GM19372 (cell line): ENCODE results near the gene HLA-DPA1.
"Not testable (repeated sequence)": the region's sequence is repeated elsewhere in the genome, so short reads cannot be mapped to it uniquely, and the experiment has no call there.

Experiments
- ATAC-seq: cut with Tn5 transposase; IDR thresholded peaks from one replicate; pipeline ENCODE4 v1.9.1; 2021; ENCODE audit warnings: mild to moderate bottlenecking, low read depth, moderate library complexity; ENCODE audit not compliant: unreplicated experiment

HLA-DPA1 gene

DNA sequence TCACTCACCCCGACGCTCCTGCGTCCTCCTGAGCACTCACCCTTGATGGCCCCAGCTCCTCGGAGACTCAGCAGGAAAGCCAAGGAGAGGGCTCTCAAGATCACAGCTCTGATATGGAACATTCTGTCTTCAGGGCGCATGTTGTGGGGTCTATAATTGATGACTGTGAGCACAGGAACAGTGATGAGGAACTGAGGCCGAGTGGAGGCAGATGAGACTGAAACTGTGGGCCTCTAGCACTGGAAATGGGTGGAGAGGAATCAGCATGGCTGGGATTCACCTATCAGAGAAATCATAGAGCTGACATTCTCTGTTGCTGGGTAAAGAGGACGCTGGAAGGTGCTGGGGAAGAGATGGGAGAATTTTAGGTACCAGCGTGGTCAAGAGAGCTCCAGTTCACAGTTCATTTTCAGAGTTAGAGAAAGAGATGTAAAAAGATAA, at the start of gene HLA-DPA1:
Gene HLA-DPA1 (minus strand): TSS at position 219 of the 441 bp plus-strand sequence.
- ATAC-seq = peak; percentile 63

DNA sequence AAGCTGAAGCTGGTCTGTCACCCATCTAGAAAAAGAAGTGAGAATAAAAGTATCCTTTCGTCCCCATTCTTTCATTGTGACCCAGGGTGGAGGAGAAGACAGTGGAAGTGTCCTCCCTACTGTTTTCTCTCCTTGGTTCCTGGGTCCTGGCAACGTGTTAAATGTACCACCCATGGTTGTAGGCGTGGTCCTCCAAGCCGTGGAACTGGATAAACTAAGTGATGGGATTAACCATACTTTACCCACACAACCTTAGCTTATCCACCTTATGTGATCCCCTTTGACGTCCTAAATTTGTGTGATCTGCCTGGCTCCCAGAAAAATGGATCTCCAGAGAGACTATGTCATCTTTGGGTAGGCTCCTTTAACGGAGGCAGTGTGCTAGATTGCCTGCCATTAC, 49.7 kb upstream of the HLA-DPA1 start:
- ATAC-seq = no peak

DNA sequence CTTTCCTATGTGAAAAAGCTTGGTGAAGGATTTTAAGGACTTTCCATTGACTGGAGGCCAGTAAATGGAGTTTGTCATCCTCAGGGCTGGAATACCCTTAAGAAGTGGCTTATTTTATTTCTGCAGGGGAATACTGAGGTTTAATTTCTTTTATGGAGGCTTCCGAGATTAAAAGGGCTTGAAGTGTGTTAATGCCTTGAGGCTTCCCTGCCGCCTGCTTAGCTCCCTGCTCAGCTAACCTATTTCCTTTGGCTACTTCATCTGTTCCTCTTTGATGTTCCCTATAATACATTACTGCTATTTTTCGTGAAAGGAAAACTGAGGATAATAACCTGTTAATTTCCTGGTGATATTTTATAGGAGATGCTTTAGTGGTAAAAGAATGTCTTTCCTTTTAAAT, 46.6 kb upstream of the HLA-DPA1 start:
- no peak for ATAC-seq

- ATAC-seq = no peak
Measured at GRCh38 chr6:33118525-33119123, 45.2 kb upstream of the HLA-DPA1 start.

DNA sequence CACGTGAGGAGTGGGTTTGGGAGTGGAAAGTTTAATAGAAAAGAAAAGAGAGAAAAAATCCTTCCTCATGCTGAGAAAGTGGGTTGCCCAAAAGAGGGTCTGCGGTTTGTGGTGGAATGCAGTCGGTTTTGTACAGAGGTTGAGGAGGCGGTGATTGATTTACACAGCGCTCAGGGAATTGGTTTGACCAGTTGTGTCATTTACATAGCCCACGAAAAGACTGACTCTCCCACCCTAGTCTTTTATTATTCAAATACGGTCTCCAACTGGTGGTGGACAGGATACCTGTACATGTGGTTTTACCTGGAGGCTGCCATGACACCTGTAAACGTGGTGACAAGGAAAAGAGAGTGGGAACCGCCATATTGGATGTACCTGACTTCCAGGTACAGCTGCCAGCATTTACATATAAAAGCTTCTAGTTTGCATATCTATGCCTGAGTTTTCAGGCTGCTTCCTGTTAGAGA, 44.4 kb upstream of the HLA-DPA1 start:
- ATAC-seq = no peak

GRCh38 chr6:33116841-33117711, 43.6 kb upstream of the HLA-DPA1 start:
- no peak for ATAC-seq

DNA sequence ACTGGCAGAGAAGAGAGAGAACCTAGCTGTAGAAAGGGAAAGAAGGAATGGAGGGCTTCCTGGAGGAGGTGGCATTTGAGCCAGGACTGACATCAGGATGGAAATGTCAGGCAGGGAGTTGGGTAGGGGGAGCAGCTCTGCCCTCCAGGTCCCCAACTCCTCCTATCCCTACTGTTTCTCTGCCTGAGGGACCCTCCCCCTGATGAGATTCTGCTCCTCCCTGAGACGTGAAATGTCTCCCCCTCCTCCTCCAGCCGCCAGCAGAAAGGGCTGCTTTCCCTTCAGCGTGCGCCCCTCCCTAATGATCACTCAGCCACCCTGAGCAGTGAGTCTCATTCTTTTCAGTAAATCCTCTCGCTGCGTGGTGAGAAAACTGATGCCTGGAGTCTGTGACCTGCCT, 43.0 kb upstream of the HLA-DPA1 start:
- ATAC-seq = no peak

DNA sequence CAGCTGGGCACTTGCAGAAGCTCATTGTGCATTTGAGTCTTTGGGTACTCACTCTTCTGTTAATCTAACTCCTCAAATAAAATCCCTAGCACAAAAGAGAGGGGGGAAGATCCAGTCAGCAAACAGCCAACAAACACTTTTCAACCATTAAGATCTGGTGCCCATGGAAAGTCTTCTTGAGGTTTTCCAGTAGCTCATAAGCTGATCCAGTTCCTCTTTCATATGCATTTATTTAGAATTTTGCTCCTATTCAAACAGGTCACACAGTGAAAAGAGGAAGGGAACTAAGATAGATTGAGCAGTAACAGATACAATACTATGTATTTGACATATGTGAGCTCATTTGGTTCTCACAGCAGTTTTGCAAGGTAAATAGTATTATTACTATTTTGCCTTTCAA, 41.0 kb upstream of the HLA-DPA1 start:
- ATAC-seq = no peak

DNA sequence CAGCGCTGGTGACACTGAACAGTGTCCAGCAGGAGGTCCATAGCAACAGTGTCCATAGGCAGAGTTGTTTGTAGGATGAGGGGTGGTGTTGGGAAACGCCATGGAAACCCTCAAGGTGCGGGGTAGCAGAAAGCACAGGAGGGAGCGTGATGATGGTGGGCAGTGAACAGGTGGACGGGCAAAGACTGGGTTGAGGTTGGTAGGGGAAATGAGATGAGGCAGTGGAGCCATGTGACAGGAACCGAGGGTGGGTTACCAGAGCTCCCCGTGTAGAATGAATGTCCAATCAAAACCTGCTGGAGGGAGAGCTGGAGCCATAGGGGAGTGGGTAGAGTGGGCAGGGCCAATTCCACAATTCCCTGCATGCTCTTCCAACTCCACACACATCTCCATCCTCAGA, 40.3 kb upstream of the HLA-DPA1 start:
- ATAC-seq = no peak

DNA sequence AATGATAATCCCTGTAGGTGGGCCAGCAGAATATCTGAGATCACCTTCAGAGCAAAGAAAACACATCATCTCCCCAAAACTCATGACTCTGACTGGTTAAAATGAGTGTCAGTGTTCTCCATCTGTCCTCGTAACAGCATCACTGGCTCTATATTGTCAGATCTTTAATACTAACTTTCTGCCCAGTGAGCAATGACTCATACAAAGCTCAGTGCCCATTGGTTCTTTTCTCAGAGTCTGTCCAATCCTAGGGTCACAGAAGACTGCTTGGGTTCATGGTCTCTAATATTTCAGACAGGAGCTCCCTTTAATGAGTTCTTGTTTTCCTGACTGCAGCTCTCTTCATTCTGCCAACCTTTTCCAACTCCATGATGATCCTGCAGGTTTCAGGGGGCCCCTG, 38.7 kb upstream of the HLA-DPA1 start:
- peak; percentile 88 for ATAC-seq

DNA sequence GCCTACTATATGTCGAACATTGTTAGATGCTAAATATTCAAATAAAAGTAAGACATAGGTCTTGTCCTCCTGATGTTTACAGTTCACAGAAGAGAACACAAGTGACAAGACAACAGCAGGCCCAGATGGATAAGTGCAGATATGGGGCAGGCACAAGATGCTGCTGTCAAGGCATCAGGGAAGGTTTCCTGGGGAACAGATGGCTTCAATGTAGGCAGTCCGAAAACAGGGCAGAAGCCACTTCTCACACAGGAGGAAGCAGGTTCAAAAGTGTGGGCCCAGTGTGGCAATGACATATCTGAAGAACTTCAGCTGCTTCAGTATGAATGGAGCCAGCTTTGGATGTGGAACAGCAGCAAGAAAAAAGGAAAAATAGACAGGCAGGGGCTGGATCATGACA, 34.9 kb upstream of the HLA-DPA1 start:
- no peak for ATAC-seq

- no peak for ATAC-seq
Measured at GRCh38 chr6:33107641-33108040, 34.2 kb upstream of the HLA-DPA1 start.

DNA sequence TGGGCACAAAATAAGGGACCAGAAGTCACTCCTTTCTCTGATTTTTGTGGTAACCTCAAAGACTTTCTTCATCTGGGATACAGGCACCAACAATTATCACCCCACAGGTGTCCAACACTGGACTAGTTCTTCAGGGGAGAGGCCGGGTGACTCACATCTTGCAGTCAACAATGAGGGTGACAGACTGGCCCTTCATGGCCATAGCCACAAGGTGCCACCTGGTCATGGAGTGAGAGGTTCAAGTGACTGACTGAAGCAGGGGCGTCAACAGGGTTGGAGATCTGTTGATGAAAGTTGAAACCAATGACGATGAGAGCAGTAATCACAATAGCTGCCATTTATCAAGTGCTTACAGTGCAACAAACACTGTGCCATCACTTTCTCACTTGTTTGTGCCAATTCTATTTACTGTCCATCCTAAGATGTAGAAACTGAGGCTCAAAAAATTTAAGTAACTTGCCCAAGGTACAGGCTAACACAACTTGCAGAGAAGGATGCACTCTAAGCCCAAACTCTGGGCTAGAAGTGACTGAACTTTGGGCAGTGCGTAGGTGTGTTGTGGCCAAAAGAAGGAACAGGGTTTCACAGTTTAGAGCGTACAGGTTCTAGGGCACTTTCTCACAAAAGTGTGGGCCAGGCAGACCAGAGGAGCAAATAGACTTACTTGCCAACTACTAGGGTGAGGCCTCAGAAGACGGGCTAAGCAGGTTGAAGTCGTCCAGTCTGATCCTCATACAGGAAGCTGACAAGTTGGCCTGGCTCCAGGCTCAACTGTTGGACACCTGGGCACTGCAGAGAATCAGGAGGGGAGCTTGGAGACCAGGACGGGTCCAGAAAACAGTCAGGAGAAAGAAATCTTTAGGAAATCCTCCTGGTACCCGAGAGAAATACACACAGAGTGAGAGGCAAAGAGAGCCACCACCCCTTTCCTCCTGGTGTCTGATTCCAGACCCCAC, 32.7 kb upstream of the HLA-DPA1 start:
- no peak for ATAC-seq

DNA sequence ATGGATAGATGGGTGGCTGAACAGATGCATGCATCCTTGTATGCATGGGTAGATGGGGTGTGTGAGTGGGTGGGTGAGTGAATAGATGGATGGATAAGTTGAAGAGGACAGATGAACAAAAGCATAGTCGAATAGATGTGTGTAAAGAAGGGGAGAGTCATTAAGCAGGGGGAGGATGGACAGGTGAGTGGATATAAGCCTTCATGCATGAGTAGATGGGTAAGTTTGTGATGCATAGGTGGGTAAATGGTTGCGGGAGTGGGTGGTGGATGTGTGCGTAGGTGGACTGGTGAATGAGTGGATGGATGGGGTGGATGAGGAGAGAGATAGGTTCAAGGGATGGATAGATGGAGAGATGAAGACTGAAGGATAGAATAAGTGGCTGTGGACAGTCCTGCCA, 31.9 kb upstream of the HLA-DPA1 start:
- ATAC-seq = no peak

DNA sequence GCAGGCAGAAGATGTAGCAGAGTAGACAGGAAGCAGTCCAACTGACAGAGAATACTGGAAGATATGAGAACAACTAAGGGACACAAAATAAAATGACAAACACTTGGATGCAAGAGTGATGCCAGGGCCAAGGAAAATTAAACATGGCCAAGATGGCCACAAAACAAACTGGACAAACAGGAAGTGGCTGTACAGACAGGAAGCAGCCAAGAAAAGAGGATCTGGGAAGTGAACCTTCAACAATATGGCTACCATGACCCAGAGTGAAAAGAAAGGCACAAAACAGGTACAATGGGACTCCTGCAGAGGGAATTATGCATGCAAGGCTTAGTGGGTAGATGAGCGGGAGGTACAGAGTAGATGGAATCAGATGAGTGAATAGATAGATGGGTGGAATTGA, 31.4 kb upstream of the HLA-DPA1 start:
- no peak for ATAC-seq

DNA sequence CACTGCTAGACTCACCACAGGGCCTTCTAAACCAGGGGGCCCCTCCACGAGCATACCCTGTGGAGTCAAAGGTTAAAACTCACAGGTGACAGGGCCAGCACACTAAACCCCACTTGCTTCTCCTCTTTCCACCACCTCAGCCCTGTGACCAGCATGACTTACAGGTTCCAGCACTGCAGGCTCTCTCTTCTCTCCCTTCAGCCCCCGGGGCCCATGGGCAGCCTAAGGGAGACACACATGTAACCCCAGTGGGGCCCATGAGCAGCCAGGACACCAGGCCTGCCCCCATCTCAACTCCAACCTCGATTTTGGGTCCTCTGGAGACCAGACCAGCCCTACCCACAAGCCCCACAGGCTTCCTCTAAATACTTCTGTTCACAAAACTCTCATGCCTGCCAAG, 30.3 kb upstream of the HLA-DPA1 start:
- ATAC-seq = no peak

- ATAC-seq = not testable (repeated sequence)
Measured at GRCh38 chr6:33101121-33101737, 27.8 kb upstream of the HLA-DPA1 start.

DNA sequence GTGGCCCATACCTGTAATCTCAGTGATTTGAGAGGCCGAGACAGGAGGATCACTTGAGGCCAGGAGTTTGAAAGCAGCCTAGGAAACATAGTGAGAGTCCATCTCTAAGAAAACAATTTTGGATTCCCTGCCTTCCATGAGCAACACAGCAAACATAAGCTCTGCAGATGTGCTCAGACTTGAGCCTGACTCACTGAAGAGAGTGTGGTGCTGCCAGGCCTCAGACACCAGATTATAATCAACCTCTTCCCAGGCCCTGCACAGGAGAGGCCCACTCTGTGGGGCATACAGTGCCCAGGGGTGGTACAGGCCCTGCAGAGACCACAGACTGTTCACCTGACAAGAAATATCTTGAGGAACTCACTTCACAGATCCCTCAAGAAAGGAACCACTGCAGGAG, 22.2 kb upstream of the HLA-DPA1 start:
- no peak for ATAC-seq

- ATAC-seq = no peak
Measured at GRCh38 chr6:33093855-33094254, 20.4 kb upstream of the HLA-DPA1 start.

- ATAC-seq = no peak
Measured at GRCh38 chr6:33092385-33092784, 18.9 kb upstream of the HLA-DPA1 start.
